PFSK-1 (cell line): ENCODE data around the gene RNF146.

Experiments
- FOXP2 ChIP-seq: optimal IDR thresholded peaks from 2 replicates; pipeline ENCODE3; 2011; ENCODE audit warnings: borderline replicate concordance, control low read depth, inconsistent platforms; ENCODE audit not compliant: insufficient read depth; ENCODE audit errors: extremely low read length, extremely low read depth
- POLR2AphosphoS5 ChIP-seq: IDR thresholded peaks from 2 replicates; pipeline ENCODE4 v1.6.1; 2012; ENCODE audit warnings: low read depth, mild to moderate bottlenecking, control low read depth, low read length, moderate library complexity
- SIN3A ChIP-seq: IDR thresholded peaks from 2 replicates; pipeline ENCODE4 v1.6.1; 2012; ENCODE audit warnings: mild to moderate bottlenecking, low read length, moderate library complexity, borderline replicate concordance; ENCODE audit not compliant: insufficient read depth
- TAF1 ChIP-seq: IDR thresholded peaks from 2 replicates; pipeline ENCODE4 v1.6.1; 2012; ENCODE audit warnings: low read length, control low read depth, borderline replicate concordance; ENCODE audit not compliant: insufficient read depth
- TF ChIP-seq, protein P1 (sequence below), 2 experiments: IDR thresholded peaks; 2 replicates each; pipeline versions ENCODE4 v1.6.1 to v1.8.0; 2011 to 2012; ENCODE audit warnings: low read depth in 2 of 2, low read length in 2 of 2, control low read depth in 1 of 2, inconsistent platforms in 1 of 2, mild to moderate bottlenecking in 1 of 2, moderate library complexity in 1 of 2; ENCODE audit not compliant: insufficient read depth in 1 of 2

The RNF146 gene

GRCh38 chr6:127289934-127290333 is 23.3 kb downstream of the RNF146 start:
- TF ChIP-seq SIN3A (no peak), POLR2AphosphoS5 (no peak), FOXP2 (no peak), TAF1 (no peak)
- TF ChIP-seq, protein P1, sequence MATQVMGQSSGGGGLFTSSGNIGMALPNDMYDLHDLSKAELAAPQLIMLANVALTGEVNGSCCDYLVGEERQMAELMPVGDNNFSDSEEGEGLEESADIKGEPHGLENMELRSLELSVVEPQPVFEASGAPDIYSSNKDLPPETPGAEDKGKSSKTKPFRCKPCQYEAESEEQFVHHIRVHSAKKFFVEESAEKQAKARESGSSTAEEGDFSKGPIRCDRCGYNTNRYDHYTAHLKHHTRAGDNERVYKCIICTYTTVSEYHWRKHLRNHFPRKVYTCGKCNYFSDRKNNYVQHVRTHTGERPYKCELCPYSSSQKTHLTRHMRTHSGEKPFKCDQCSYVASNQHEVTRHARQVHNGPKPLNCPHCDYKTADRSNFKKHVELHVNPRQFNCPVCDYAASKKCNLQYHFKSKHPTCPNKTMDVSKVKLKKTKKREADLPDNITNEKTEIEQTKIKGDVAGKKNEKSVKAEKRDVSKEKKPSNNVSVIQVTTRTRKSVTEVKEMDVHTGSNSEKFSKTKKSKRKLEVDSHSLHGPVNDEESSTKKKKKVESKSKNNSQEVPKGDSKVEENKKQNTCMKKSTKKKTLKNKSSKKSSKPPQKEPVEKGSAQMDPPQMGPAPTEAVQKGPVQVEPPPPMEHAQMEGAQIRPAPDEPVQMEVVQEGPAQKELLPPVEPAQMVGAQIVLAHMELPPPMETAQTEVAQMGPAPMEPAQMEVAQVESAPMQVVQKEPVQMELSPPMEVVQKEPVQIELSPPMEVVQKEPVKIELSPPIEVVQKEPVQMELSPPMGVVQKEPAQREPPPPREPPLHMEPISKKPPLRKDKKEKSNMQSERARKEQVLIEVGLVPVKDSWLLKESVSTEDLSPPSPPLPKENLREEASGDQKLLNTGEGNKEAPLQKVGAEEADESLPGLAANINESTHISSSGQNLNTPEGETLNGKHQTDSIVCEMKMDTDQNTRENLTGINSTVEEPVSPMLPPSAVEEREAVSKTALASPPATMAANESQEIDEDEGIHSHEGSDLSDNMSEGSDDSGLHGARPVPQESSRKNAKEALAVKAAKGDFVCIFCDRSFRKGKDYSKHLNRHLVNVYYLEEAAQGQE (IDR thresholded peaks at IDR 0.05; ENCODE audit: insufficient read depth in 1 of 2, low read depth in 2 of 2, low read length in 2 of 2): no peak

GRCh38 chr6:127290391-127291265 is 24.0 kb downstream of the RNF146 start:
- TF ChIP-seq, protein P1 (IDR thresholded peaks at IDR 0.05; ENCODE audit: insufficient read depth in 1 of 2, low read depth in 2 of 2, low read length in 2 of 2): no peak

DNA sequence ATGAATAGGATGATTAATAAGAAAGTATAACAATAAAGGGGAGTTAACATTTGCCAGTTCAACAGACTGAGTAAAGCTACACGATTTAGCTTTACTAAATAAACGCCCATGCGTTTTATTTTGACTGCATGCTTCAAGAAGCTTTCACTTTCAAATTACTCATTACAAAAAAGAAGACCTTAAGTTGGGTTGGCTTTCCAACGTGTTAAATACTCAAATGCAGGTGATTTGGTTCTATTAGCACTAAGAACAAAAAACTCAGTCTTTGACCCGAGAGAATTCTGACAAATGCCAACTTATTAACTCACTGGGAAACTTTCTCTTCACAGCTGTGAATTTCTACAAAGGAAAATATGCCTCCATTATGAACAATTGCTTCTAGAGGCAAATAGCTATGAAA is 24.8 kb downstream of the RNF146 start:
- TF ChIP-seq, protein P1 (IDR thresholded peaks at IDR 0.05; ENCODE audit: insufficient read depth in 1 of 2, low read depth in 2 of 2, low read length in 2 of 2): no peak
- TF ChIP-seq FOXP2 (no peak), SIN3A (no peak), TAF1 (no peak), POLR2AphosphoS5 (no peak)

- TF ChIP-seq FOXP2: no peak
- TF ChIP-seq TAF1: no peak
- TF ChIP-seq, protein P1 (IDR thresholded peaks at IDR 0.05; ENCODE audit: insufficient read depth in 1 of 2, low read depth in 2 of 2, low read length in 2 of 2): no peak
- TF ChIP-seq SIN3A: no peak
- no peak for TF ChIP-seq POLR2AphosphoS5
These were observed 30.9 kb downstream of the RNF146 start for GRCh38 chr6:127297502-127298070.

DNA sequence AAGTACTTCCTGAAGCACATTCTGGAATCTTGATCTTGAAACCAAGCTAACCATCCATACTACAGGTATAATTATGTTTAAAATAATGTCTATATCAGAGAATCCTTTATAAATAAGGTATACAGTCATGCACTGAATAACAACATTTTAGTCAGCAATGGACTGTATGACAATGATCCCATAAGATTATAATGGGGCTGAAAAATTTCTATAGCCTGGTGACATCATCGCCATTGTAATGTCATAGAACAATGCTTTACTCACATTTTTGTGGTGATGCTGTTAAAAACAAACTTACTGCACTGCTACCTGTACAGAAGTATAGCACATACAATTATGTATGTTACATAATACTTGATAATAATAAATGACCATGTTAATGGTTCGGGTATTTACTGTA is 31.8 kb downstream of the RNF146 start:
- TF ChIP-seq TAF1: no peak
- no peak for TF ChIP-seq POLR2AphosphoS5
- TF ChIP-seq FOXP2: no peak
- TF ChIP-seq, protein P1 (IDR thresholded peaks at IDR 0.05; ENCODE audit: insufficient read depth in 1 of 2, low read depth in 2 of 2, low read length in 2 of 2): no peak
- TF ChIP-seq SIN3A: no peak
